Left lung (tissue), 10 donors: ENCODE measurements around the gene SBNO2. TPM values are rescaled to one million over a fixed set of nuclear protein-coding genes. Genes with fewer than 3 reads are reported as not detected.

ENCODE experiments used
- ATAC-seq: fragments of 200-7000 bp; cut with Tn5 transposase; one replicate; pipeline ENCODE4 v1.9.1; 2020; ENCODE audit warnings: moderate library complexity
- DNase-seq, 4 donors: peaks; one replicate each; pipeline ENCODE4 v3.0.0-alpha.2; 2013 to 2020
- H3K27ac ChIP-seq, 2 donors: fragments of 200-600 bp; sonication (generic) in 1 of 2; one replicate each; pipeline versions ENCODE4 v1.5.0 to v1.8.0; 2020 to 2021
- H3K27me3 ChIP-seq, 2 donors: fragments of 200-600 bp; sonication (generic) in 1 of 2; one replicate each; pipeline versions ENCODE4 v1.5.0 to v1.8.0; 2020 to 2021
- H3K36me3 ChIP-seq, 2 donors: fragments of 200-600 bp; sonication (generic) in 1 of 2; one replicate each; pipeline versions ENCODE4 v1.5.0 to v1.8.0; 2020 to 2021
- H3K4me1 ChIP-seq, 2 donors: fragments of 200-600 bp; one replicate each; pipeline ENCODE4 v1.8.0; 2021
- H3K4me3 ChIP-seq, 2 donors: fragments of 200-600 bp; sonication (generic) in 1 of 2; one replicate each; pipeline versions ENCODE4 v1.5.0 to v1.8.0; 2020 to 2021; ENCODE audit warnings: mild to moderate bottlenecking in 1 of 2
- H3K9me3 ChIP-seq, 2 donors: fragments of 200-600 bp; sonication (generic) in 1 of 2; one replicate each; pipeline versions ENCODE4 v1.5.0 to v1.8.0; 2020 to 2021
- intact Hi-C, 2 donors: fragments of 100-400 bp; cut with DNase I; formaldehyde crosslinking; loops; one replicate each; pipeline versions ENCODE4 v1.11.2 to v1.14.2; 2022
- polyA plus RNA-seq, 6 donors: library from polyadenylated mRNA; unstranded; fragments of 120-200 nt; gene quantifications; one replicate each; pipeline ENCODE4 v1.2.1, GENCODE V29; 2013; ENCODE audit not compliant: insufficient read length in 6 of 6
- total RNA-seq, 2 donors: library from RNA; stranded (reverse); fragmentation: NEBNext Ultra II Directional; extraction: Animal tissue kit (Norgen Biotek cat#: 25700); gene quantifications; one replicate each; pipeline ENCODE4 v1.2.1, GENCODE V29; 2021
- TF ChIP-seq, protein P1 (sequence below), 2 donors: fragments of 200-600 bp; sonication (generic) in 1 of 2; IDR thresholded peaks; one replicate each; pipeline versions ENCODE4 v1.5.0 to v1.8.0; 2021; ENCODE audit warnings: antibody characterized with exemption in 2 of 2
- donor health status: DM: no; HTN: yes; CAD: no.
- donor health status: DM: no; HTN: no; CAD: no.

The SBNO2 gene
- total and polyA plus RNA-seq, 8 donors: 17.9 to 119 (median 23.7) TPM

DNA sequence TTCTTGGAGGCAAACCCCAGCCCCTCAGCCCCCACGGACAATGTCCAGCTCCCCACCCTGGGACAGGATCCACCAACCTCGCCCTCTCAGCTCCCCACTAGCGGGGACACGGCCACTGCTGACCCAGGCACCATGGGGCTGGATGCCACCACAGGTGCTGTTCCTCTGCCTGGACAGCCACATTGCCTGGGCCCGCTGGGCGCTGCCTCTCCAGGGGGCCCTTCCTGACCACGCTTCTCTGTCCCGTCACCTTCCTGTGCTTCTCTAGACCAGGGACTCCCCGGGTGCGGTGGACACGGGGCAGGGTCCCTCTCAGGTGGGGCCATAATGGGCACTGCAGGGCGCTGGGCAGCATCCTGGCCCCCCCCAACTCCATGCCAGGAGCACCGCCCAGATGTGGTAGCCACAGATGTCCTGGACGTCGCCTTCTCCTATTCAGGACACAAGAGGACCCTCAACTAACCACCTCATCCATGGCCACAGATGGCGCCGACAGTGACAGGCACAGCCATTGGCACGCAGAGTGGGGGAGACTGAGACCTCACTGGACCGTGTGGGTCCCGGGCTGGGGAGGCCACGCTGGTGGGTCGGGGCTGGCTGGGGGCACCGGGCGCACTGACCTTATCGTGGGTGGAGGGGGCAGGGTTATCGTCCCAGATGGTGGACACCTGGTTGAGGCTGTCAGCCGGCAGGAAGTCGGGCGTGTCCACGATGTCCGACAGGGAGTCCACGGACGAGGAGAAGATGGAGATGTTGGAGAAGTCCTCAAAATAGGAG is 46.9 kb downstream of the SBNO2 start:
- H3K4me1 ChIP-seq: peaks cover 8 to 85% of the 10 kb centered on the region in 2 donors
- no peak for DNase-seq
- intact Hi-C loops: no loop called here
- no peaks in the 10 kb centered on the region for H3K9me3 ChIP-seq
- peak overlapping the region in 1 of 2 donors; percentile 31 for H3K27ac ChIP-seq
- H3K27me3 ChIP-seq: no peaks in the 10 kb centered on the region
- TF ChIP-seq, protein P1, sequence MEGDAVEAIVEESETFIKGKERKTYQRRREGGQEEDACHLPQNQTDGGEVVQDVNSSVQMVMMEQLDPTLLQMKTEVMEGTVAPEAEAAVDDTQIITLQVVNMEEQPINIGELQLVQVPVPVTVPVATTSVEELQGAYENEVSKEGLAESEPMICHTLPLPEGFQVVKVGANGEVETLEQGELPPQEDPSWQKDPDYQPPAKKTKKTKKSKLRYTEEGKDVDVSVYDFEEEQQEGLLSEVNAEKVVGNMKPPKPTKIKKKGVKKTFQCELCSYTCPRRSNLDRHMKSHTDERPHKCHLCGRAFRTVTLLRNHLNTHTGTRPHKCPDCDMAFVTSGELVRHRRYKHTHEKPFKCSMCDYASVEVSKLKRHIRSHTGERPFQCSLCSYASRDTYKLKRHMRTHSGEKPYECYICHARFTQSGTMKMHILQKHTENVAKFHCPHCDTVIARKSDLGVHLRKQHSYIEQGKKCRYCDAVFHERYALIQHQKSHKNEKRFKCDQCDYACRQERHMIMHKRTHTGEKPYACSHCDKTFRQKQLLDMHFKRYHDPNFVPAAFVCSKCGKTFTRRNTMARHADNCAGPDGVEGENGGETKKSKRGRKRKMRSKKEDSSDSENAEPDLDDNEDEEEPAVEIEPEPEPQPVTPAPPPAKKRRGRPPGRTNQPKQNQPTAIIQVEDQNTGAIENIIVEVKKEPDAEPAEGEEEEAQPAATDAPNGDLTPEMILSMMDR (IDR thresholded peaks at IDR 0.05): no peak
- no peak overlapping the region for H3K4me3 ChIP-seq
- peaks cover 0 to 81% of the 10 kb centered on the region in 2 donors for H3K36me3 ChIP-seq
- no peak for ATAC-seq

DNA sequence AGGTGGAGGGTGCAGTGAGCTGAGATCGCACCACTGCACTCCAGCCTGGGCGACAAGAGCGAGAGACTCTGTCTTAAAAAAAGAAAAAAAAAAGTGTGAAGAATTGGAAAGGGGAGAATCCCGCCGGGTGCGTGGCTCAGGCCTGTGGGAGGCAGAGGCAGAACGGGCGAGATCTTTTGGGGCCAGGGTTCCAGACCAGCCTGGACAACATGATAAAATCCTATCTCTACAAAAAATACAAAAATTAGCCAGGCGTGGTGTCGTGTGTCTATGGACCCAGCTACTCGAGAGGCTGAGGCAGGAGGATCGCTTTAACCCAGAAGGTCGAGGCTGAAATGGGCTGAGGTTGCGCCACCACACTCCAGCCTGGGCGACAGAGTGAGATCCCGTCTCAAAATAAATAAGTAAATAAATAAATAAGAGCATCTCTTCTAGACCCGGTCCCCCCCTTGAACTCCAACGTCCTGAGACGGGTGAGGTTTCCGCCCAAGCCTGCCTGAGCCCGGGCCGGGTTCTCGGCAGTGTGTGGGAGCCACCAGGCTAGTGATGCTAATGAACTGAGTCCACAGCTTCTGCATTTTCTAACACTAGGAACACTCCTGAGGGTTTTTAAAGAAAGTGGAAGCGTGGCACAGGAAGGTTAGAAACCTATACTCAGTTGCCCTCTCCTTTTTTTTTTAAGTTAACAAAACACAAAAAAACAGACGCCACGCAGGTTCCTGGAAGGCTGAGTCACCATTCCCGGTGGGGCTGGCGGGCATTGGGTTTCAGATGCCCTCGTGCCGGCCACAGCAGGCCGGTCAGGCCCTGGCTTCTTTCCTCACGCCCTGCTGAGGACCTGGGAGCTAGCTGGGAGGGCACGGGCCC is 48.2 kb downstream of the SBNO2 start:
- H3K4me1 ChIP-seq: peaks cover 7 to 84% of the 10 kb centered on the region in 2 donors
- H3K36me3 ChIP-seq: peaks cover 0 to 95% of the 10 kb centered on the region in 2 donors
- DNase-seq (no peak), ATAC-seq (no peak)
- no peak overlapping the region for H3K4me3 ChIP-seq
- intact Hi-C loops: no loop called here
- TF ChIP-seq, protein P1 (IDR thresholded peaks at IDR 0.05): no peak
- H3K27me3 ChIP-seq: no peaks in the 10 kb centered on the region
- H3K9me3 ChIP-seq: no peaks in the 10 kb centered on the region
- peak overlapping the region in 1 of 2 donors; percentile 31 for H3K27ac ChIP-seq

DNA sequence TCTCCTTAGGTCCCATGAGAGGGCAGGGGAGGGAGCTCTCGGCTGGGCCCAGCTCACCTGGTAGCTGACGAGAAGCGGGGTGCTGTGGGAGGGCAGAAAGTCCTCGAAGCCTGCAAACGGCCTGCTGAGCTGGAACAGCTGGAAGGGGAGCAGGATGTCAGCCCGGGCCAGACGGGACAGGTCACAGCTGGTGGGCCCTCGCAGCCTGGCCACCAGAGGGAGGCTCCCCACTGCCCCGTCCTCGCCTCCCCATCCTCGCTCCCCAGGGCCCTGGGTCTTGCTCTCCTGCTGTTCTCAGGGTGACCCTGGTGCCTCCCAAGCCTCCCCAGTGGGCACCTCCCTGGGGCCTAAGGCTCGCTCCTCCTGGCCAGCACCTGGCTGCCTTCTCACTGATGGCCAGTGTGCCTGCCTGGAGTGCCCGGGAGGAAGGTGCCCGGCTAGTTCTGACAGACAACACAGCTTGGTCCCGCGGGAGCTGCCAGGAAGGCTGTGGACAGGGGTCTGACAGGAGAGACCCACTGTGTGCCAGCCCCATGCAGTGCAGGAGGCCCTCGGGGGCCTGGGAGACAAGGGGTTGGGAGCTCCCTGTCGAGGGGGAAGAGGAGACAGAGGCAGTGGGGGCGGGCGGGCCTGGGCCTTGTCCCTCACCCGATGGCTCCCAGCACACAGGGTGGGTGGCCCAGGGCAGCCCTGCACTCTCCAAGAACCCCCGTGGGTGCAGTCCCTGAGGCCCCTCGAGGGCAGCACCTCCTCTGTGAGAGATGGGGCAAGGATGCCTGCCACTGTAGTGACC is 50.0 kb downstream of the SBNO2 start:
- Histone ChIP-seq H3K27ac (peak overlapping the region in 1 of 2 donors; percentile 16), H3K36me3 (peaks cover 0 to 98% of the 10 kb centered on the region in 2 donors), H3K4me1 (peaks cover 0 to 66% of the 10 kb centered on the region in 2 donors), H3K4me3 (no peak overlapping the region), H3K9me3 (no peaks in the 10 kb centered on the region), H3K27me3 (no peaks in the 10 kb centered on the region)
- ATAC-seq (no peak), DNase-seq (no peak)
- TF ChIP-seq, protein P1 (IDR thresholded peaks at IDR 0.05): no peak
- intact Hi-C loops: no loop called here

DNA sequence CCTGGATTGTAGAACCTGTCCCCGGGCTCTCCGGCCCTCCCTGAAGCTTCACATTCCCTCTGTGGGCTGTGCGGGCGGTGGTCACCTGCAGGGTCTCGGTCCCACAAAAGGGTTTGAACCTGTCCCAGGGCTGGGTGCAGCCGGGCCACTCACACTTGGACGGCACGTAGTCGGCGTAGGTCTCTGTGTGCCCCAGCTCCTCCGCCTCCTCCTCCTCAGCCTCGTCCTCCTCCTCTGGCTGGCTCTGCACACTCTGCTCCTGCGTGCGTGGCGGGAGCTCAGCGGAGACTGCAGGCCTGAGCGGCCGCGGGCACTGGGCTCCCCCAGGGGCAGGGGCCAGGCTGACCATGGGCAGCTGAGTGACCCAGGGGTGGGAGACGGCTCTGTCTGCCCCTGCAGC is 50.7 kb downstream of the SBNO2 start:
- no peak for ATAC-seq
- Histone ChIP-seq H3K4me3 (no peak overlapping the region), H3K4me1 (peaks cover 0 to 59% of the 10 kb centered on the region in 2 donors), H3K27me3 (no peaks in the 10 kb centered on the region), H3K36me3 (peaks cover 0 to 100% of the 10 kb centered on the region in 2 donors), H3K27ac (no peak overlapping the region), H3K9me3 (no peaks in the 10 kb centered on the region)
- TF ChIP-seq, protein P1 (IDR thresholded peaks at IDR 0.05): no peak
- no peak for DNase-seq
- intact Hi-C loops: no loop called here
